Measurements from ENCODE around the gene ARFGAP1.

Gene ARFGAP1

GRCh38 chr20:63260521-63260920 lies 12.1 kb upstream of the ARFGAP1 start:
- H3K4me1 Mint-ChIP-seq (ENCODE audit: low read depth): peaks cover 2% of the 10 kb centered on the region
- no peaks in the 10 kb centered on the region for H3K36me3 Mint-ChIP-seq (ENCODE audit: low read depth)
- no peaks in the 10 kb centered on the region for H3K9me3 Mint-ChIP-seq
- no peak for DNase-seq (ENCODE audit: low spot score)
- no peak overlapping the region for H3K27ac Mint-ChIP-seq
- no peak overlapping the region for H3K4me3 Mint-ChIP-seq
- peaks cover 13% of the 10 kb centered on the region for H3K27me3 Mint-ChIP-seq (ENCODE audit: low read depth)

GRCh38 chr20:63261060-63261794 lies 11.4 kb upstream of the ARFGAP1 start:
- no peak overlapping the region for H3K4me3 Mint-ChIP-seq
- peaks cover 2% of the 10 kb centered on the region for H3K4me1 Mint-ChIP-seq (ENCODE audit: low read depth)
- no peak for DNase-seq (ENCODE audit: low spot score)
- no peaks in the 10 kb centered on the region for H3K36me3 Mint-ChIP-seq (ENCODE audit: low read depth)
- no peaks in the 10 kb centered on the region for H3K9me3 Mint-ChIP-seq
- no peak overlapping the region for H3K27ac Mint-ChIP-seq
- peaks cover 9% of the 10 kb centered on the region for H3K27me3 Mint-ChIP-seq (ENCODE audit: low read depth)

GRCh38 chr20:63261795-63262528 lies 10.7 kb upstream of the ARFGAP1 start:
- Mint-ChIP-seq H3K9me3 (no peaks in the 10 kb centered on the region), H3K27me3 (ENCODE audit: low read depth) (peaks cover 7% of the 10 kb centered on the region), H3K27ac (no peak overlapping the region), H3K4me1 (ENCODE audit: low read depth) (peaks cover 2% of the 10 kb centered on the region), H3K36me3 (ENCODE audit: low read depth) (no peaks in the 10 kb centered on the region), H3K4me3 (no peak overlapping the region)
- no peak for DNase-seq (ENCODE audit: low spot score)

- peaks cover 2% of the 10 kb centered on the region for H3K4me1 Mint-ChIP-seq (ENCODE audit: low read depth)
- peaks cover 7% of the 10 kb centered on the region for H3K27me3 Mint-ChIP-seq (ENCODE audit: low read depth)
- H3K27ac Mint-ChIP-seq: no peak overlapping the region
- no peak for DNase-seq (ENCODE audit: low spot score)
- no peak overlapping the region for H3K4me3 Mint-ChIP-seq
- no peaks in the 10 kb centered on the region for H3K36me3 Mint-ChIP-seq (ENCODE audit: low read depth)
- H3K9me3 Mint-ChIP-seq: no peaks in the 10 kb centered on the region
These were observed 9.8 kb upstream of the ARFGAP1 start for GRCh38 chr20:63262836-63263235.

GRCh38 chr20:63264000-63264399 lies 8.6 kb upstream of the ARFGAP1 start:
- no peak for DNase-seq (ENCODE audit: low spot score)
- Mint-ChIP-seq H3K4me1 (ENCODE audit: low read depth) (peaks cover 2% of the 10 kb centered on the region), H3K27ac (no peak overlapping the region), H3K36me3 (ENCODE audit: low read depth) (no peaks in the 10 kb centered on the region), H3K27me3 (ENCODE audit: low read depth) (peaks cover 7% of the 10 kb centered on the region), H3K9me3 (no peaks in the 10 kb centered on the region), H3K4me3 (no peak overlapping the region)

GRCh38 chr20:63264519-63264918 lies 8.1 kb upstream of the ARFGAP1 start:
- Mint-ChIP-seq H3K36me3 (ENCODE audit: low read depth) (no peaks in the 10 kb centered on the region), H3K9me3 (no peaks in the 10 kb centered on the region), H3K27ac (no peak overlapping the region), H3K4me1 (ENCODE audit: low read depth) (peaks cover 2% of the 10 kb centered on the region), H3K27me3 (ENCODE audit: low read depth) (peaks cover 7% of the 10 kb centered on the region), H3K4me3 (no peak overlapping the region)
- no peak for DNase-seq (ENCODE audit: low spot score)

- Mint-ChIP-seq H3K36me3 (ENCODE audit: low read depth) (no peaks in the 10 kb centered on the region), H3K27ac (no peak overlapping the region), H3K4me3 (no peak overlapping the region), H3K4me1 (ENCODE audit: low read depth) (peaks cover 2% of the 10 kb centered on the region), H3K9me3 (no peaks in the 10 kb centered on the region), H3K27me3 (ENCODE audit: low read depth) (peaks cover 7% of the 10 kb centered on the region)
- DNase-seq (ENCODE audit: low spot score): no peak
These were observed 6.6 kb upstream of the ARFGAP1 start for GRCh38 chr20:63265891-63266515.

- DNase-seq (ENCODE audit: low spot score): no peak
- no peaks in the 10 kb centered on the region for H3K9me3 Mint-ChIP-seq
- H3K4me3 Mint-ChIP-seq: no peak overlapping the region
- peaks cover 3% of the 10 kb centered on the region for H3K4me1 Mint-ChIP-seq (ENCODE audit: low read depth)
- H3K27me3 Mint-ChIP-seq (ENCODE audit: low read depth): peaks cover 2% of the 10 kb centered on the region
- no peaks in the 10 kb centered on the region for H3K36me3 Mint-ChIP-seq (ENCODE audit: low read depth)
- no peak overlapping the region for H3K27ac Mint-ChIP-seq
These were observed 4.9 kb upstream of the ARFGAP1 start for GRCh38 chr20:63267691-63268090.

- no peak for DNase-seq (ENCODE audit: low spot score)
- H3K27ac Mint-ChIP-seq: no peak overlapping the region
- H3K4me3 Mint-ChIP-seq: no peak overlapping the region
- H3K9me3 Mint-ChIP-seq: no peaks in the 10 kb centered on the region
- peaks cover 3% of the 10 kb centered on the region for H3K4me1 Mint-ChIP-seq (ENCODE audit: low read depth)
- peaks cover 2% of the 10 kb centered on the region for H3K27me3 Mint-ChIP-seq (ENCODE audit: low read depth)
- H3K36me3 Mint-ChIP-seq (ENCODE audit: low read depth): no peaks in the 10 kb centered on the region
These were observed 4.4 kb upstream of the ARFGAP1 start for GRCh38 chr20:63268256-63268655.

GRCh38 chr20:63268671-63269439 lies 3.8 kb upstream of the ARFGAP1 start:
- Mint-ChIP-seq H3K4me3 (no peak overlapping the region), H3K27me3 (ENCODE audit: low read depth) (peaks cover 2% of the 10 kb centered on the region), H3K36me3 (ENCODE audit: low read depth) (peaks cover 4% of the 10 kb centered on the region), H3K9me3 (no peaks in the 10 kb centered on the region), H3K4me1 (ENCODE audit: low read depth) (peaks cover 8% of the 10 kb centered on the region), H3K27ac (no peak overlapping the region)
- DNase-seq (ENCODE audit: low spot score): no peak

GRCh38 chr20:63269724-63270123 lies 2.9 kb upstream of the ARFGAP1 start:
- H3K4me3 Mint-ChIP-seq: no peak overlapping the region
- H3K4me1 Mint-ChIP-seq (ENCODE audit: low read depth): peaks cover 15% of the 10 kb centered on the region
- peaks cover 4% of the 10 kb centered on the region for H3K36me3 Mint-ChIP-seq (ENCODE audit: low read depth)
- no peaks in the 10 kb centered on the region for H3K27me3 Mint-ChIP-seq (ENCODE audit: low read depth)
- no peak for DNase-seq (ENCODE audit: low spot score)
- no peak overlapping the region for H3K27ac Mint-ChIP-seq
- H3K9me3 Mint-ChIP-seq: no peaks in the 10 kb centered on the region

GRCh38 chr20:63270606-63271325 lies 1.8 kb upstream of the ARFGAP1 start:
- H3K4me3 Mint-ChIP-seq: no peak overlapping the region
- no peaks in the 10 kb centered on the region for H3K9me3 Mint-ChIP-seq
- peaks cover 4% of the 10 kb centered on the region for H3K36me3 Mint-ChIP-seq (ENCODE audit: low read depth)
- no peak overlapping the region for H3K27ac Mint-ChIP-seq
- DNase-seq (ENCODE audit: low spot score): no peak
- H3K27me3 Mint-ChIP-seq (ENCODE audit: low read depth): no peaks in the 10 kb centered on the region
- peaks cover 18% of the 10 kb centered on the region for H3K4me1 Mint-ChIP-seq (ENCODE audit: low read depth)

- Mint-ChIP-seq H3K27ac (peak overlapping the region; percentile 86), H3K4me1 (ENCODE audit: low read depth) (peaks cover 18% of the 10 kb centered on the region), H3K27me3 (ENCODE audit: low read depth) (no peaks in the 10 kb centered on the region), H3K4me3 (peak overlapping the region; percentile 94), H3K36me3 (ENCODE audit: low read depth) (peaks cover 12% of the 10 kb centered on the region), H3K9me3 (no peaks in the 10 kb centered on the region)
- no peak for DNase-seq (ENCODE audit: low spot score)
These were observed 506 bp downstream of the ARFGAP1 start for GRCh38 chr20:63273059-63273579.

Data from T-helper 2 cell treated with Interferon-gamma antibody and Interleukin-4, amounts not matched to agents 5 μg/mL and 100 μg/mL, for 36 hours (primary cell).